VCaP (cell line): ENCODE data around the gene SLC1A3.

Source experiments
- H3K27ac ChIP-seq: fragments of 450-650 bp; 2 replicates; pipeline ENCODE4 v1.5.1; 2017
- TF ChIP-seq, protein P1 (sequence below): fragments of 450-650 bp; conservative IDR thresholded peaks from 2 replicates; pipeline ENCODE4 v1.5.1; 2017; ENCODE audit warnings: mild to moderate bottlenecking, moderate library complexity

SLC1A3 gene

DNA sequence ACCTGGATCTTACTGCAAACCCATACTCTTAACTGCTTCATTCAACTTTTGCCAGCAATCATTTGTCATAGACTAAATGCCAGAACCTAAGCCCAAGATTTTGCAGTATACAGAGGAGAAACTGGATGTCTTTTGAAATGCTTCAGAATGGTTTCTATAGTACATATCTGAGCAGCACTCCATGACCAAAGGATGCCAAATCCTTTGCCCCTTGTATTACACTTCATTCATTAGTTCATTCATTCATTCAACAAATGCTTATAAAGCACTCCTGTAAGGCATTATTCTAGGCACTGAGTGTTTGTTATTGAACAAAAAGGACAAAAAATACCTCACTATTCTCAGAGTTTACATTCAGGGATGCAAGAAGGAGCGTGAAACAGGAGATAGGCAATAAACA, 119.9 kb downstream of the SLC1A3 start:
- TF ChIP-seq, protein P1, sequence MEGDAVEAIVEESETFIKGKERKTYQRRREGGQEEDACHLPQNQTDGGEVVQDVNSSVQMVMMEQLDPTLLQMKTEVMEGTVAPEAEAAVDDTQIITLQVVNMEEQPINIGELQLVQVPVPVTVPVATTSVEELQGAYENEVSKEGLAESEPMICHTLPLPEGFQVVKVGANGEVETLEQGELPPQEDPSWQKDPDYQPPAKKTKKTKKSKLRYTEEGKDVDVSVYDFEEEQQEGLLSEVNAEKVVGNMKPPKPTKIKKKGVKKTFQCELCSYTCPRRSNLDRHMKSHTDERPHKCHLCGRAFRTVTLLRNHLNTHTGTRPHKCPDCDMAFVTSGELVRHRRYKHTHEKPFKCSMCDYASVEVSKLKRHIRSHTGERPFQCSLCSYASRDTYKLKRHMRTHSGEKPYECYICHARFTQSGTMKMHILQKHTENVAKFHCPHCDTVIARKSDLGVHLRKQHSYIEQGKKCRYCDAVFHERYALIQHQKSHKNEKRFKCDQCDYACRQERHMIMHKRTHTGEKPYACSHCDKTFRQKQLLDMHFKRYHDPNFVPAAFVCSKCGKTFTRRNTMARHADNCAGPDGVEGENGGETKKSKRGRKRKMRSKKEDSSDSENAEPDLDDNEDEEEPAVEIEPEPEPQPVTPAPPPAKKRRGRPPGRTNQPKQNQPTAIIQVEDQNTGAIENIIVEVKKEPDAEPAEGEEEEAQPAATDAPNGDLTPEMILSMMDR: no peak

DNA sequence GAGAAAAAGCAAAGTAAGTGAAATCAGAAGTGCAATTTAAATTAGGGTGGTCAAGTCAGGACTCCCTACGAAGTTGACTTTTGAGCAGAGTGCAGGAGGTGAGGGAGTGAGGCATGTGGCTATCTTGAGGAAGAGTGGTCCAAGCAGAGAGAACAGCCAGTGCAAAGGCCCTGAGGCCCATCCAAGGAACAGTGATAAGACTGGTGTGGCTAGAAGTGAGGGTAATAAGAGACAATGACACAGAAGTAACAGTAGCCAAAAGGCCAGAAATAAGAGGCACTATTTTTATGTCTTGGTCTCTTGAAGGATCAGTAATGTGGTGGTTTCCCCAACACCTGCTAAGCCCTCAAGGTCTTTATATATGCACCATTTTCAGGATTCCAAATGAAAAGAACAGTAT, 120.4 kb downstream of the SLC1A3 start:
- H3K27ac ChIP-seq: no peak overlapping the region
- TF ChIP-seq, protein P1: no peak

More for the DNA sequence above, 119.9 kb downstream of the SLC1A3 start:
- no peak overlapping the region for H3K27ac ChIP-seq

DNA sequence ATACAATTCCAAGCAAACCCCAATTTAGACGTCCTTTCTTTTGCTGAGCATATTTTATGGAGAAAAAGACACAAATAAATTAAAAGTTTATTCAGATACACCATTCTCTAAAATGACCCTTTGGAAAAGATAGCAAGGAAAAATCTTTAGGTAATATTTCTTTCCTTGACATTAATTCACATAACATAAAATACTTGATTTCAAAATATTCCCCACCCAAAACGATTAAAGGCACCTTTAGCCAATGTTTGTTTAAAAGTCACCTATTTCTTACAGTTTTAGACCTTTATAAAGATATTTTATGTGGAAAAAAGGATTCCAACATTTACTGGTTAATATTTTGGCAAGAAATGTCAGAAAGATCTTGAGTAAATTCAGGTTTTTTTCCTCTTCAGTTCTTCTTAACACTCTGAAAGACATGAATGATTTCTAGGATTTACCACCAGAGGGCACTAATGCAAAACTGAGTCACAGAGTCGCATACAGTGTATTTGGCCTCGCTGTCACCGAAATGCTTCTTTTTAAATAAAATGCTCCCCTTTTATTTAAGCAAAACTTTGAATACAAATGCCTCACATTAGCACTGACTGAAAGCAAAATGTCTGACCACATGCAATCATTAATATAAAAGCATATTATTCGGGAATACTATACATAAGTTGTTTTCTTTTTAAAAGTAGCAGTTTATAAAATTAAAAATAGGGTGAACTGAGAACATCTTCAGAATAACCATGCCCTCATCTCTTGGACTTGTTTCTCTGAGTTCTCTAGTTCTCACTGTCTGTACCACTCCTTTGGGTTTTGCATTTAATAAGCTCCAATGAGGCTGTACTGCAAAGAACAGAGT, 122.5 kb downstream of the SLC1A3 start:
- TF ChIP-seq, protein P1: peak; percentile 88
- H3K27ac ChIP-seq: no peak overlapping the region

DNA sequence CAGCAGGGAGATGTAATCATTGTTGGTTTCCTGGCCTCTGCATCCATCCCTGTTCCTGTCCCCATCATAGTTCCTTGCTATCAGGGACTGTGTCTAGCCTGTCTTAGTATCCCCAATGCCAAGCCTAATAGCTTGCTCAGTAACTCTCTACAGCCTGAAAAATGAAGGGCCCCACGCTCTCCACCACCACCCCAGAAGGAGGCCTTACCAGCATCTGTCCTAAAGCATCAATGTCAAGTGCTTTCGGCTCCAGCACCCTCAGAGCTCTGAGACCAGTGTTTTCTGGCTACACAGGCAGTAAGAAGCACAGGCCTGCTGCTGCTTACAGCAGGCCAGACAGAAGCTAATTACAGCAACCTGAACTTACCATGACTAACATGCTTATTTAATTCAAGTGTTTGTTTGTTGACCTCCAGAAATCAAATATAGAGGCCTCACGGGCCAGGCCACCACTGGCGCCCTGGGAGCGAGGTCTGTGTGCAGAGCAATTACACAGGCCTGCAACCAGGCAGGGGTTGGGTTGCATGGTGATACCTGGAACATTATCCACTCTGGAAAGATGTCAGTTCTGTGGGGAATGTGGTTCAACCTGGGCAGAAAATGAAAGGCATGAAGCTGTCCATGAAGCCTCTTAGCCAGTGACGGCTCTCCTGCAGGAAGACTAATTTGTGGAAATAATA, 124.3 kb downstream of the SLC1A3 start:
- TF ChIP-seq, protein P1: no peak
- no peak overlapping the region for H3K27ac ChIP-seq

DNA sequence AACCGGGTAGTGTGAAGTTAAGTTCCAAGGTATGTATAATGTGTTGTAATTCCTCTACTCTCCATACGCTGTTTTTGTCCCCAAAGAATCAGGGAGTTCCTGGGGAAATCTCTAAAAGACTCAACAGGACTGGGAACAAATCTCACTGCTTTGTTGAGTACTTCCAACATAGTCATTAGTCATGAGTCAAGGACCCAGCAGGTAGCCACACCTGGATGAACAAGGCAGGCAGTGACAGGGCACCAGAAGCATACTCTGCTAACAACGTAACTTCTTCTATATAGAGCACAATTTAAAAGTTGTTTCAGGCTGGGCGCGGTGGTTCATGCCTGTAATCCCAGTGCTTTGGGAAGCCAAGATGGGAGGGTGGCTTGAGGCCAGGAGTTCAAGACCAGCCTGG, 126.8 kb downstream of the SLC1A3 start:
- H3K27ac ChIP-seq: no peak overlapping the region
- TF ChIP-seq, protein P1: no peak

DNA sequence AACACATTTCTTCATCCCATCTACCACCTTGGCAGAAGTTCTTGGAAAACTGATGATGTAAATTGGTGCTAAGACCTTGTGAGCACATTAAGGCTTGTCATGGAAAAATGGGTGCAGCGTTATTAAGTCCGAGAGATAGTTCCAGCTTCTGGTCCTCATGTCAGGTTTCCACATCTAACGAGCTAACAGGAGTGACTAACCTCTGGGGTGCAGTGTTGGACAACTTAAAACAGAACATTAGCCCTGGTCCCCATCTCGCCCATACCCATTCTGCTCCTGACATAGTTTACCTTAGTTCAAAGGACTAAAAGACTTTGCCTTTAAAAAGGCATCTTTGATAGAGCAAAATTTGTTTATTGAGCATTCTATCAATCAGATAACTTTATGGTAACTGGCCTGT, 128.0 kb downstream of the SLC1A3 start:
- TF ChIP-seq, protein P1: peak; percentile 64
- H3K27ac ChIP-seq: no peak overlapping the region

DNA sequence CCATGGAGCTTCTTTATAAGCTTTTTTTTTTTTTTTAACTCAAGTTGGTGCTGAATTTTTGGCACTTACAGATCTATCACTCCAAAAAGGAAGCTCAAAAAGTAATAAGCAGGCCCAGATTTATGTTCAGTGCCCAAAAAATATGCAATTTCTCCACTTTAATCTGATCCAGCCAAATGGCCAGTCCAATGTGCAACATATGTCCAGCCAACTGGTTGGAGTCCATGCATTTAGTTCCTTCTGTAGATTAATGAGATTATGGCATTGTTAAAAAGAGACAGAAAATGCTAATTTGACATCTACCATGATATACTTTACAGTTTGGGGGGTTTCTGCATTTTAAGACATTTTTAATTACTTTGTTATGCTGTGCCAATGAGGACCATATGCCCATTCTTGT, 129.5 kb downstream of the SLC1A3 start:
- TF ChIP-seq, protein P1: no peak
- H3K27ac ChIP-seq: no peak overlapping the region
